Transverse colon (tissue), 4 donors: ENCODE measurements around the gene SPAG8. TPM values are rescaled to one million over a fixed set of nuclear protein-coding genes. Genes with fewer than 3 reads are reported as not detected.
A peak's percentile ranks its signal among the peaks of the same experiment; 100 is the strongest.

Source experiments
- DNase-seq: peaks from one replicate; pipeline ENCODE4 v3.0.0-alpha.2; 2019
- H3K27ac ChIP-seq, 4 donors: fragments of 200-600 bp; sonication (generic); 2 replicates each; pipeline ENCODE4 v1.5.1; 2016 to 2018; ENCODE audit warnings: inconsistent platforms in 4 of 4
- H3K27me3 ChIP-seq: fragments of 200-600 bp; sonication (generic); 2 replicates; pipeline ENCODE4 v1.5.1; 2017; ENCODE audit warnings: inconsistent platforms
- H3K36me3 ChIP-seq, 4 donors: fragments of 200-600 bp; sonication (generic); 2 replicates each; pipeline ENCODE4 v1.5.1; 2017 to 2019; ENCODE audit warnings: inconsistent platforms in 4 of 4
- H3K4me1 ChIP-seq, 4 donors: fragments of 200-600 bp; sonication (generic); 2 replicates each; pipeline ENCODE4 v1.5.1; 2017 to 2020; ENCODE audit warnings: inconsistent platforms in 4 of 4
- H3K4me3 ChIP-seq, 4 donors: fragments of 200-600 bp; sonication (generic); 1 replicate in 1 of 4; 2 replicates in 3 of 4; pipeline versions ENCODE4 v1.5.1 to v1.6.1; 2017 to 2019; ENCODE audit warnings: inconsistent platforms in 4 of 4
- H3K9me3 ChIP-seq, 2 donors: fragments of 200-600 bp; sonication (generic); 2 replicates each; pipeline ENCODE4 v1.5.1; 2017 to 2019; ENCODE audit warnings: inconsistent platforms in 2 of 2
- CTCF ChIP-seq, 5 experiments: fragments of 200-600 bp in 3 of 5; fragments of 450-650 bp in 2 of 5; sonication (generic) in 3 of 5; IDR thresholded peaks; 1 replicate in 2 of 5; 2 replicates in 3 of 5; pipeline ENCODE4 v1.5.1; 2016 to 2017; ENCODE audit warnings: antibody characterized with exemption in 5 of 5, inconsistent platforms in 3 of 5, mild to moderate bottlenecking in 2 of 5, moderate library complexity in 1 of 5
- EP300 ChIP-seq: sonication (generic); formaldehyde crosslinking; IDR thresholded peaks from one replicate; pipeline ENCODE4 v1.6.1; 2017; ENCODE audit warnings: antibody characterized with exemption, low read depth
- POLR2A ChIP-seq: fragments of 450-650 bp; IDR thresholded peaks from one replicate; pipeline ENCODE4 v1.6.1; 2016; ENCODE audit warnings: antibody characterized with exemption, mild to moderate bottlenecking, moderate library complexity
- POLR2AphosphoS5 ChIP-seq, 3 donors: sonication (generic); formaldehyde crosslinking; IDR thresholded peaks; one replicate each; pipeline ENCODE4 v1.6.1; 2016; ENCODE audit warnings: antibody characterized with exemption in 3 of 3
- WGBS, 2 donors: methylation state at CpG; one replicate each; pipeline ENCODE4 v1.1.5; 2018; ENCODE audit warnings: low coverage in 1 of 2; 5-methylcytosine and 5-hydroxymethylcytosine counted together
- in situ Hi-C, 4 donors: fragments of 200-750 bp; cut with MboI; loops; one replicate each; pipeline versions ENCODE4 v1.15.0 to v1.15.1; 2017; ENCODE audit warnings: low sequenced_read_pairs in 3 of 4, low pct_ligation_motif_present in 1 of 4, low pct_unique_long_range_greater_than_20kb in 1 of 4
- intact Hi-C: fragments of 100-400 bp; cut with DNase I; formaldehyde crosslinking; loops from one replicate; pipeline ENCODE4 v1.15.1; 2023; ENCODE audit warnings: low total_unique reads
- total RNA-seq, 4 donors: library from RNA; depleted of rRNA; stranded (reverse); fragments of >200 nt; gene quantifications; one replicate each; pipeline ENCODE4 v1.1.0, GENCODE V29; 2016

Gene SPAG8
- total RNA-seq, 4 donors from 2014 or later: 0.41 to 3.0 (median 1.9) TPM; not detected in 1

GRCh38 chr9:35791297-35791921 is 20.7 kb downstream of the SPAG8 start, which contains the start of gene NPR2:
NPR2 (plus strand) TSS chr9:35791591; CDS start chr9:35792409, 818 bp downstream.
- 45 to 73% methylated on average over 29 to 52 of the region's 64 CpGs for WGBS, 2 donors
- Histone ChIP-seq H3K36me3 (no peaks in the 10 kb centered on the region), H3K27ac (peak within 1 kb of the TSS; percentile 66 to 89 (median 73)), H3K9me3 (no peaks in the 10 kb centered on the region), H3K27me3 (no peaks in the 10 kb centered on the region), H3K4me1 (peaks cover 0 to 36% (median 12%) of the 10 kb centered on the region in 4 donors), H3K4me3 (peak within 1 kb of the TSS; percentile 28 to 55 (median 42))
- DNase-seq: no peak
- in situ Hi-C loops (loop anchor here in 2 of 4 donors (10.0 kb wide), 2 partner anchors 93 to 103 kb away; no protein-coding TSS in a partner anchor), intact Hi-C loops (no loop called here)
- TF ChIP-seq POLR2A (no peak), CTCF (IDR thresholded peaks at IDR 0.05) (no peak), EP300 (no peak), POLR2AphosphoS5 (IDR thresholded peaks at IDR 0.05) (no peak)

GRCh38 chr9:35790385-35791296 is 21.4 kb downstream of the SPAG8 start:
- Histone ChIP-seq H3K4me1 (peaks cover 0 to 36% (median 12%) of the 10 kb centered on the region in 4 donors), H3K27ac (peak overlapping the region; percentile 66 to 89 (median 73)), H3K27me3 (no peaks in the 10 kb centered on the region), H3K36me3 (peaks cover 0 to 3% (median 0%) of the 10 kb centered on the region in 4 donors), H3K4me3 (peak overlapping the region in 3 of 4 donors; percentile 41 to 55 (median 43)), H3K9me3 (no peaks in the 10 kb centered on the region)
- in situ Hi-C loops (loop anchor here in 2 of 4 donors (10.0 kb wide), 2 partner anchors 94 to 104 kb away; no protein-coding TSS in a partner anchor), intact Hi-C loops (no loop called here)
- peak; percentile 71 for DNase-seq
- WGBS, 2 donors: 43 to 54% methylated on average over 13 to 37 of the region's 37 CpGs
- no peak for TF ChIP-seq POLR2A
- peak; percentile 84 to 92 (median 87) for TF ChIP-seq CTCF (IDR thresholded peaks at IDR 0.05)
- no peak for TF ChIP-seq EP300
- TF ChIP-seq POLR2AphosphoS5 (IDR thresholded peaks at IDR 0.05): no peak

GRCh38 chr9:35790025-35790384 is 22.1 kb downstream of the SPAG8 start:
- H3K27me3 ChIP-seq: no peaks in the 10 kb centered on the region
- TF ChIP-seq POLR2A: no peak
- TF ChIP-seq POLR2AphosphoS5 (IDR thresholded peaks at IDR 0.05): no peak
- no peak for TF ChIP-seq EP300
- no peak for TF ChIP-seq CTCF (IDR thresholded peaks at IDR 0.05)
- H3K27ac ChIP-seq: peak overlapping the region in 1 of 4 donors; percentile 67
- 36 to 46% methylated on average over 1 to 4 of the region's 4 CpGs for WGBS, 2 donors
- in situ Hi-C loops: loop anchor here in 2 of 4 donors (10.0 kb wide), 2 partner anchors 95 to 105 kb away; no protein-coding TSS in a partner anchor
- no peak for DNase-seq
- H3K36me3 ChIP-seq: peaks cover 0 to 5% (median 0%) of the 10 kb centered on the region in 4 donors
- intact Hi-C loops: no loop called here
- H3K4me3 ChIP-seq: no peak overlapping the region
- no peaks in the 10 kb centered on the region for H3K9me3 ChIP-seq
- H3K4me1 ChIP-seq: peaks cover 0 to 34% (median 12%) of the 10 kb centered on the region in 4 donors

GRCh38 chr9:35789541-35789940 is 22.5 kb downstream of the SPAG8 start:
- TF ChIP-seq POLR2A: no peak
- TF ChIP-seq CTCF (IDR thresholded peaks at IDR 0.05): no peak
- no peak for TF ChIP-seq POLR2AphosphoS5 (IDR thresholded peaks at IDR 0.05)
- TF ChIP-seq EP300: no peak
- Histone ChIP-seq H3K27me3 (no peaks in the 10 kb centered on the region), H3K4me1 (peaks cover 0 to 29% (median 12%) of the 10 kb centered on the region in 4 donors), H3K9me3 (no peaks in the 10 kb centered on the region), H3K36me3 (peaks cover 0 to 5% (median 0%) of the 10 kb centered on the region in 4 donors), H3K4me3 (no peak overlapping the region), H3K27ac (no peak overlapping the region)
- DNase-seq: no peak
- 89 to 100% methylated on average over 2 of the region's 2 CpGs for WGBS, 2 donors
- intact Hi-C loops: no loop called here
- in situ Hi-C loops: loop anchor here in 1 of 4 donors (5.0 kb wide), 1 partner anchor 93 kb away; no protein-coding TSS in a partner anchor
